GM19099 (cell line): Measurements from ENCODE around the gene SNX8.

Experiments used
- POLR2A ChIP-seq: IDR thresholded peaks from 3 replicates; pipeline ENCODE4 v1.6.1; 2011; ENCODE audit warnings: low read depth; ENCODE audit not compliant: insufficient read length; ENCODE audit errors: extremely low read depth

The SNX8 gene

DNA sequence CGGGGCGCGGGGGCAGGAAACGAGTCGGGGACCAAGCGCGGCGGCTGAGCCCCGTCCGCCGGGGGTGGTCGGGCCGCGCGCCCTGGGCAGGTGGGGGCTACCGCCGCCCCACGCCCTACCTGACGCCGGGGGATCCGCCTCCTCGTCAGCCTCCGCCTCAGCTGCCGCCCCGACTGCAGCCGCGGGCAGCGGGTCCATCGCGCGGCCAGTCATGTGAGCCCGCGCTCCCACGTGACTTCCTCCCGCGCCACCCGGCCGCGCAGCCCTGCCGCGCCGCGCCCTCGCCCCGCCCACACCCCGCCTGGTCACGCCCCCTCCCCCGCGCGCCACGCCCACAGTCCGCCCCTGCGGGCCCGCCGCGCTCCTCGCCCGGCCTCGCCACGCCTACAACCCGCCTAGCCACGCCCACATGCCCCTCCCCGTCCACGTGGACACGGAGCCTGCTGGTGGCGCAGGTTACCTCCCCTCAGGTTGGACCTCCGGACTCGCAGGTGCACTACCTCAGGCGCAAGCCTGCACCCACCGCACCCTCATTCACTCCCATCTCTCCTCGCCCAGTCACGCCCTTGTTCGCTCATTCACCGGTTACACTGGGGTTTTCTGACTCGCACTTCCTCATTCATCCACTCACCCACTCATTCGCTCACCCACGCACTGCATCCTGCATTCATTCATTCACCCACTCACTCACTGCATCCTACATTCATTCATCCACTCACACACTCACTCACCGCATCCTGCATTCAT lies at the start of gene SNX8:
Gene SNX8 (minus strand): TSS at position 233 of the 747 bp plus-strand sequence. CDS start 20 bp downstream, at position 213.
- peak; percentile 84 for TF ChIP-seq POLR2A

DNA sequence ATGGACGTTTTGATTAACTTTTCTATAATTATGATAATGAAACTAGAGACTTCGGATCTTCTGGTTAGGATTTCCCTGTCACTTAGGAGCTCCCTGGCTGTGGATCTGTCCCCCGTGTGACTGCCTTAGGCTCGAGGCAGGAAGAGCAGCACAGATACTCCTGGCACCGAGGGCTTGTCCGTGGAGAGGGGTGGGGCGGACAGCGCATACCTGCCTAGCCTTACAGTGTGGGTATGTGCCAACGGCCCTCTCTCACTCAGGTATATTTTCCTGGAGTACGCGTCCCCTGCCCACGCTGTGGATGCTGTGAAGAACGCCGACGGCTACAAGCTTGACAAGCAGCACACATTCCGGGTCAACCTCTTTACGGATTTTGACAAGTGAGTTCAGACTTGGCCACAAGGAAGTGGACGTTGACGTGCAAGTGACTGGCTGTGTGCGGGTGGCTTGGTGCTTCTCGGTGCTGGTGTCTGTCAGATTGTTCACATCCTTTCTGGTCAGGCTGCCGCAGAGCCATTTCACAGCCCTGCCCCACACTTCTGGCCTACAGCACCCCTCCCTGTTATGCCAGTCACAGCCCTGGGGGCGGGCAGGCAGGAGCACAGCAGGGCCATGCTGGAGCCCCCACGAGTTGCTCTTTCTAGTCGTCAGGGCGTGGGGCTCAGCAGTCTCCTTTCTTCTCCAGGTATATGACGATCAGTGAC lies 48.3 kb upstream of the SNX8 start:
- no peak for TF ChIP-seq POLR2A

- TF ChIP-seq POLR2A: no peak
Measured at GRCh38 chr7:2360796-2361195, 46.6 kb upstream of the SNX8 start.

GRCh38 chr7:2359610-2360009 lies 45.4 kb upstream of the SNX8 start:
- no peak for TF ChIP-seq POLR2A

DNA sequence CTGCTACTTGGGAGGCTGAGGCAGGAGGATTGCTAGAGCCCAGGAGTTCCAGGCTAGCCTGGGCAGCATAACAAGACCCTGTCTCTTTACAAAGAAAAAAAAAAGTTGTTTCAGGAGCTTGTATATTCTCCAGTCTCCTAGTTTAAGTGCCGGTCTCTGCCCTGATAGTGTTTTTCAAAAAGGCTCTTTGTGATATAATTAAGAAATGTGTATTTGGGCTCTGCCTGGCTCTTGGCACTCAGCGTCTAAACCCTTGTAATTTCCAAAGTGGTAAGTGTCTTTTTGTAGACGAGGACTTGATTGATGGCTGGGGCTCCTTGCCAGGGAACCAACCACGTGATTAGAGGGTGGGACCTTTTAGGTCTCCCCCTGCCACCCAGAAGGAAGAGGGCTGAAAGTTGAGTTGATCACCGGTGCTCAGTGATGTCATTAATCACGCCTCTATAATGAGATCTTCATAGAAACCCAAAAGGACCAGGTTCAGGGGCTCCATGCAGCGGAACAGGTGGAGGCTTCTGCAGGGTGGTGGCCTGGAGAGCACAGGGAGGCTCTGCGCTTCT lies 44.8 kb upstream of the SNX8 start:
- no peak for TF ChIP-seq POLR2A

DNA sequence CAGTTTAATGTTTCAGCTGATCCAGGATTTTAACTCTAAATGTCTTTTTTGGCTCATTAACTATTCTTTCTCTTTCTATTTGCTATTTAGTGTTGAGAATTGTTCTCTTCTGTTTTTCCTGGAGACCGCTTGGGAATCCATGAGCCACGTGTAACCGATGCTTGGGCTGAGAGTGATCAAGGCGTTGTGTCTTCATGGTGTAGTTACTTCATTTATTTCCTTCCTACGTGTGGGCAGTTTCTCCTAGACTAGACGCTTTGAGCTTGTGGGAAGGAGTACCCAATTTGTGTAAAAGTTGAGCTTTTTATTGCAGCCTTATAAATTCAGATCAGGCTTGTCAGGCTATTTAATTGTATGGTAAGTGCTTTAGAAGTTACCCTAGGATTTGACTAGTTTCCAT lies 43.3 kb upstream of the SNX8 start:
- no peak for TF ChIP-seq POLR2A

GRCh38 chr7:2357165-2357564 lies 42.9 kb upstream of the SNX8 start:
- TF ChIP-seq POLR2A: no peak

DNA sequence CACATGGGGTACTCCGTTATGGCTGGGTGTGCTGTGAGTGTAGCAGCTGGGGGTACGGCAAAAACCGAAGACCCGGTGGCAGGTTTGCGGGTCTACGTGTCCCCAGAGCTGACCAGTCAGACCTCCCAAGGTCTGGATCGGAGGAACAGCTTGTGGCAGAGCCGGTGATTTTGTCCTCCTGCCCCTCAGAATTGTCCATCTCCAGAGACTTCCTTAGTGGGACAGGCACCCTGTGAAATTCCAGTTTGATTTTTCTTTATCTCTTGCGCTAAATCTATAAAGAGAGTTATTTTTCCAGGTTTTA lies 41.4 kb upstream of the SNX8 start:
- TF ChIP-seq POLR2A: no peak

DNA sequence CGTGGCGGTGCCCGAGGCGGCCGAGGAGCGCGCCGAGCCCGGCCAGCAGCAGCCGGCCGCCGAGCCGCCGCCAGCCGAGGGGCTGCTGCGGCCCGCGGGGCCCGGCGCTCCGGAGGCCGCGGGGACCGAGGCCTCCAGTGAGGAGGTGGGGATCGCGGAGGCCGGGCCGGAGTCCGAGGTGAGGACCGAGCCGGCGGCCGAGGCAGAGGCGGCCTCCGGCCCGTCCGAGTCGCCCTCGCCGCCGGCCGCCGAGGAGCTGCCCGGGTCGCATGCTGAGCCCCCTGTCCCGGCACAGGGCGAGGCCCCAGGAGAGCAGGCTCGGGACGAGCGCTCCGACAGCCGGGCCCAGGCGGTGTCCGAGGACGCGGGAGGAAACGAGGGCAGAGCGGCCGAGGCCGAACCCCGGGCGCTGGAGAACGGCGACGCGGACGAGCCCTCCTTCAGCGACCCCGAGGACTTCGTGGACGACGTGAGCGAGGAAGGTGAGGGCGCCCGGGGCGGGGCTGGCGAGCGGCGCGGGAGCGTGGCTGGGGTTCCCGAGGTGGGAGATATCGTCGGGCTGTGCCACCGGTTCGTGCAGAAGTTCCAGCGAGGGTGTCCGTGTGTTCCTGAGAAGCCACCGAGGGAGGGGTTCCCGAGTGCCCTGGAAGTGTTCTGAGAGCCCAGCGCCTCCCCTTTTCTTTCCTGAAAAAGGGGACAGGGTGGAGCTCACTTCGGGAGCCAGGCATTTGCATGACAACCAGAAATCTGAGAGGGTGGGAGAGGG lies 40.9 kb upstream of the SNX8 start:
- no peak for TF ChIP-seq POLR2A

DNA sequence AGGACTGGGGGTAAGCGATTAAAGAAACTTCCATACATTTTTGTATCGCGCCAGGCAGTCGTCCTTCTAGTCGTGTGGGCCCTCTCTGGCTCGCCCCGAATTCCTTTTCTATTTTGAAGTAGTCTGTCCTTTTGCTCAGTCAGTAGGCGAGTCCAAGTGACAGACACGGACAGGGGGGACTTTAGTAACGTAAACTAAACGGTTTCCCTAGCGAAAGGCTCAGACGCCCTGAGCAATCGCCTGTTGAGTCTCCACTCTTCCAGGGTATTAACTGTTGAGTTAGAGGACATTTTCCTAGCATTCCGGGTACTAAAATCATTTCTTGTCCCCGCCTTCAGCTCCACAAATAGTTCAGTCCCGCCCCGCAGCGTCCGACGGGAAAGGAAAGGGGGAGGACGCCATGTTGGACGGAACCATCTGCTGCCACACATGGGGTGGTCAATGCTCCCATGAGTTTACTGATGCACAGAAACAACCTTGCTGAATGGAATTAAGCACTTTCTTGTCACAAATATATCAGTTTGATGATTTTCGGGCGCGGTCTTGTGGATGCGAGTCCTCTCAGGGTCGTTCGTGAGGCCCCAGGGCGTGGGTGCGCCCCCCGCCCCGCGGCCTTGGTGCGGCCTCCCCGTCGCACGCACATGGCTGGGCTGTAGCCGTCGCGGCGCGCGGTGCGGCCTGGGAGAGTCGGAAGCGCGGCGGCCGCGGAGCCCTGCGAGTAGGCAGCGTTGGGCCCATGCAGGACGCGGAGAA lies 40.1 kb upstream of the SNX8 start, which contains the start of gene EIF3B:
Gene EIF3B (plus strand): TSS at position 642 of the 753 bp plus-strand sequence. CDS start 95 bp downstream, at position 737.
- TF ChIP-seq POLR2A: peak; percentile 95

GRCh38 chr7:2353936-2354185 lies 39.6 kb upstream of the SNX8 start:
- peak; percentile 94 for TF ChIP-seq POLR2A

DNA sequence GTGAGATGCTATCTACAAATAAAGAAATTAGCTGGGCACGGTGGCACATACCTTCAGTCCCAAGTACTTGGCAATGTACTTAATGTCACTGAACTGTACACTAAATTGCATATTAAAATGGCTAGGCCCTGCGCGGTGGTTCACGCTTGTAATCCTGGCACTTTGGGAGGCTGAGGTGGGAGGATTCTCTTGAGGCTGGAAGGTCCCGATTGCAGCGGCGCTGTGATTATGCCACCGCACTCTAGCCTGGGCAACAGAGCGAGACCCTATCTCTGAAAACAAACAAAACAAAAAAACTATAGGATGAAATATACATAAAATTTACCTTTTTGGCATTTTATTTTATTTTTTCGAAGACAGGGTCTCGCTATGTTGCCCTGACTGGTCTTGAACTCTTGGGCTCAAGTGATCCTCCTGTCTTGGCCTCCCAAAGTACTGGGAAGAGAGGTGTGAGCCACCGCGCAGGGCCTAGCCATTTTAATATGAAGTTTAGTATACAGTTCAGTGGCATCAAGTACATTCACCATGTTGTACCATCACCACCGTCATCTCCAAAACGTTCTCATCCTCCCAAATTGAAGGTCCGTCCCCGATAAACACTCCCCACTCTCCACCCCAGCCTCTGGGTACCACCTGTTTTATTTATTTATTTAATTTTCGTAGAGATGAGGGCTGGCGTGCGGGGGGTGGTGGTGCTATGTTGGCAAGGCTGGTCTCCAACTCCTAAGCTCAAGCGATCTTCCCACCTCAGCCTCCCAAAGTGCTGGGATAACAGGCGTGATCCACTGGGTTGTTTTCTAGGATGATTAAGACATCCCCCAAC lies 39.1 kb upstream of the SNX8 start:
- TF ChIP-seq POLR2A: no peak

GRCh38 chr7:2350861-2351260 lies 36.6 kb upstream of the SNX8 start:
- no peak for TF ChIP-seq POLR2A

DNA sequence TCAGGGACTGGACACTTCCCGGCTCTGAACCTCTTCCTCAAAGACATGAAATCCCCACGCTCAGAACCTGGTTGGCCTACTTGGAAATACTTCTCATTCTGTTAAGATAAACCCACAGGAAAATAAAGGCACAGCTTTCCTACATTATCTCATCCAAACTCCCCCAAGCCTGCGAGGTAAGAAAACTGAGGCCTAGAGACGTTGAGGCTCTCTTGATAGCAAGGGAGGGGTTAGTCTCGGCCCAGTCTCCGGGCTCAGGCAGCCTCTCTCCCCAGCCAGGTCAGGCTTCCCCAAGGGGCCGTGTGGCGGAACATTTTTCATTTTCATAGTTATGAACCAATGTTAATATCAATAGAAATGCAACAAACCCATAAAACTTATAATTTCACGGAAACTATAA lies 35.8 kb upstream of the SNX8 start:
- TF ChIP-seq POLR2A: no peak
